HG02973 (cell line): ENCODE data around the gene HCK.
A peak's percentile ranks its signal among the peaks of the same experiment; 100 is the strongest.
"Not testable (repeated sequence)": the region's sequence is repeated elsewhere in the genome, so short reads cannot be mapped to it uniquely, and the experiment has no call there.

Experiments
- ATAC-seq: cut with Tn5 transposase; IDR thresholded peaks from one replicate; pipeline ENCODE4 v1.9.1; 2021; ENCODE audit warnings: moderate library complexity; ENCODE audit not compliant: unreplicated experiment

The HCK gene

DNA sequence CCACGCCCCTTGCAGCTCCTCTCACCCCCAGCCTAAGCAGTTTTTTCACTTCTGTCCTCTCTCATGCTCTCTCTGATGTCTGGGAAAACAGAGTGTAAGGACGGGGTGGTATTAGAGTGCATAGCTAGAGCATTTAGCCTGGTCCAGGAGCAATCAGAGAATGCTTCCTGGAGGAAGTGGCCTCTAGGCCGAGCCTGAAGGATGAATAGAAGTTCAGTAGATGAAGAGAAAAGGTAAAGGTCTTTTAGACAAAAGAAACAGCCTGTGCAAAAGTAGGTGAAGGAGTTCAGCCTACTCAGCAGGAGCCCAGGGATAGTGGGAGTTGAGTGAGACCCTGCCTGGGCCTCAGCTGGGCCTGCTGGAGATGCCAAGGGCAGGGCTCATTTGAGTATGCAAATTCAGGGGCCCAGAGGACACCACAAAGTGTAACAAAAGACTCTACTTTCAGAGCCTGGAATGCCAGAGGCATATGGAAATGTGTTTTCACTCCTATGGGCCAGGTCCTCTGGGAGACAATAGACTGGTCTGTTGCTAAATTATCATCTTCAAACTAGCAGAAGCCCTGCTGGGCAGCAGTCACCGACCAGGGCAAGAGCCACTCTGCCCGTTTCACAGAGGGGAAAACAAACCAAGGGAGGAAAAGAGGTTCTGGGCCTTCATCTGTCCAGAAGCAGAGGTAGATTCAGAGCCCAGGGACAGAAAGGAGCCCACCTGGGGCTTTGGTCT lies 37.8 kb downstream of the HCK start:
- no peak for ATAC-seq

DNA sequence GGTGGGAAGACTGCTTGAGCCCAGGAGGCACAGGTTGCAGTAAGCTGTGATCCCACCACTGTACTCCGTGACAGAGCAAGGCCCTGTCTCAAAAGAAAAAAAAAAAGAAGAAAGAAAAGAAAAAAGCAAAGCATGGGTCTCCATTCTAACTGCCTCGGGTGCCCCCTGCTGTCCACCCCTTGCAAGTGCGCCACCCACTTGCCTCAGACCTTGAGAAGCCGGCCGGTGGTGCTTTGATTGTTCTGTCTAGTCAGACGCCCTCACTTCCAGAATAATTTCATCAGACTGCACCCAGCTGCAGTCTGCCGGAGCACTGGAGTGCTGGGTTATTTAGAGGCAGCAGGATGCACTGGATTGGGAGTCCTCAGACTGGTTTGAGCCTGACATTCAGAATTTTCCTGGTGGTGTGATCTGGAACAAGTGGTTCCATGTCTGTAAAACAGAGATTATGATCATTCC lies 39.9 kb downstream of the HCK start:
- ATAC-seq = no peak

DNA sequence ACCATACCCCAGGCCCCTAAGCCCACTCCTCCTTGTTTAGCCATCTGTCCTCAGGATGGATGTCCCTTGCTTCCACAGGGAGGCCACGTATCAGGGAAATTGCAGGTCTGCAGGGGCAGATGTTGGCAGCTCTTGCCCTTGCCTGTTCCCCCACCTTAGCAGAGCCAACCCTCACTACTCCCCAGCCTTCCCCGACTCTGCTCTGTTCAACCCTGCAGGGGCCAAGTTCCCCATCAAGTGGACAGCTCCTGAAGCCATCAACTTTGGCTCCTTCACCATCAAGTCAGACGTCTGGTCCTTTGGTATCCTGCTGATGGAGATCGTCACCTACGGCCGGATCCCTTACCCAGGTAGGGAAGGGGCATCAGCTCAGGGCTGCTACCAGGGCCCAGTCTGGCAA lies 46.7 kb downstream of the HCK start:
- no peak for ATAC-seq

DNA sequence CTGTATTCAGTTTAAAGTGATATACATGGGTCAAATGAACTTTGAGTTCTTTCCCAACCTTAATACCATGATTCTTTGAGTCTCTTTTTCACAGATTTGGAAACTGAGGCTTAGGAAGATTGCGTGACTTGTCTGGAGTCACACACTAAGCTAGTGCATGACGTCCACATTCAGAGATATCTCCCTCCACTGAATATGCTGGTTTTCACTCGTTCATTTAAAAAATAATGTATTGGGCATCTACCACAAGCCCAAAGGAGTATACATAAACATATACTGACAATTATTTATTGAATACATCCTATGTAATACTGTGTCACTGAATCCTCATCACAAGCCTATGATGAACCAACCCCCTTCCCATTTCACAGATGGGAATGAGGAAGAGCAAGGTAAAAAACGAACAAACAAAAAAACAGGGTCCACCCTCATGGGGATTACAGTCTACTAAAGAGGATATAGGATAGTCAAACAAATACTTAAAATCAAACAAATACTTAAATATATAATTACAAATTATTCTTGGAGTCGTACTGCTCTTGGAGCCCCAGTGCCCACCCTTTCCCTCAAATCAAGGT lies 56.9 kb downstream of the HCK start:
- no peak for ATAC-seq

DNA sequence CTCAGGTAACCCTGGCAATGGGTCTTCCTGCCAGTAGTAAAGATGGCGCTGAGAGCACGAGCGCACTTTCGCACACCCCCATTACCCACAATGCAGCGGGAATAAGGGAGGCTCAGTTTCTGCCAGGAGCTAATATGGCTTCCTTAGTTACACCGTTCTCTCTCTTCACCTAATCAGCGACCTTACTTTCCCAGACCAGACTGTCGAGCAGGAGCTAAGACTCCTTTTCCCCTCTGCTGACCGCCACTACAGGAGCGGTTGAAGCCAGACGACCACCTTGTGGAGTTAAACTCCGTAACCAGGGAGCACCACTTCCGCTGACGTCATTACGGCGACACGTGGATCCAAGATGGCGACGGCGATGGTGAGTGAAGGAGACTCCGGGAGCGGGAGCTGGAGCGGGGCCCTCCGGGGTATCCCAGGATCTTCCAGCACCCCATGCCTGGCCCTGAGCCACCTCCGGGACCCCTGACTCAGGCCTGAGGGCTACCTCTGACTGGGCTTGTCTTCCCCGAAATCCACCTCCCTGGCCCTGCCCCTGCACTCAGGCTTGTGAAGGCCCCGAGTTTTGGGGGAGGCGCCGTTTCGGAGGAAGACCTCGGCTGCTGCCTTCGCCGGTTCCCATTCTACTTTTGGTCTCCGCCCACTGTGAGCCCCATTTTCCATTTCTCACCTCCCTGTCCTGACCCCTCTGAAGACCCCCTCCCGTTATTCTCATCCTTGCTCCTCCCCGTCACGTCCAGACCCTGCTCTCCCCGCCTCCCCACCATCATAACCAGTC lies 57.5 kb downstream of the HCK start, which contains the start of gene TM9SF4:
TSS of gene TM9SF4 (plus strand) at position 323 of the 781 bp plus-strand sequence. CDS start at position 350, 27 bp downstream.
- peak; percentile 73 for ATAC-seq

DNA sequence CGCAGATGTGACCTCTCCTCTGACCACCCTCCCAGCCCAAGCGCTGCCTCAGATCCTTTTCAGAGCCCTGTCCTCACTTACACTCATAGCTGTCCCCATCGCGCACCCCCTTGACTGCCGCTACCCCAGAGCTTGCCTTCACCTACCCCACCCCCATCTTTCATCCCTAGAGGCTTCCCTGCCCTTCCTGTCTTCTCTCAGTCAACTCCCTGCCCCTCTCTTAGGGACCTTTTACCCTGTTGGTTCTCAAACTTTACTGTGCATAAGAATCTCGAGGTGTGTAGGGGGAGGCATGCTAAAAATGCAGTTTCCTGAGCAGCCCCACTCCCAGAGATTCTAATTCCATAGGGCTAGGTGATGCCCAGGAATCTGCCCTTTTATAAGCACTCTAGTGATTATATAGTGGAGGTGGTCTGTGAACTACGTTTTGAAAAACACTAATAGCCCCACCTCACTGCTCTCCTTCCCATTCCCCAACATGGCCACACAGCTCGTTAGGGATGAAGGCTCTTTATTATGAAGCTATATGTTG lies 58.2 kb downstream of the HCK start:
- ATAC-seq = peak; percentile 14

DNA sequence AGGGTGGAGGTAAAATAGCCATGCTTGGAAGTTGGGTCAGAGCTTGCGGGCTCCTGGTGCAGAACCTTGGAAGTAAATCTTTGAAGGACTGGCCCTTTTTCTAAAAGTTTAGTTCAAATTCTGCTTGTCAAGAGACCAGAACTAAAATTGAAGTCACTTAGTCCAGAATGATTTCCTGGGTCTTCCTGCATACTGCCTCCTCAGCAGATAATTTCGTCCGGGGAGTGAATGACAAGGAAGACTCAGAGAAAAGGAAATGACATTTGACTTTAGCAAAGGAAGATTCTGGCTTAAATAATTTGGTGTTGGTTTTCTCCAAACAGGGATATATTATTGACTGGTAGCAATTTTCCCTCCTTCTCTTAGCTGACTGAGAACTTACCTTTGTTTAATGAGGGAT lies 58.7 kb downstream of the HCK start:
- ATAC-seq = no peak

DNA sequence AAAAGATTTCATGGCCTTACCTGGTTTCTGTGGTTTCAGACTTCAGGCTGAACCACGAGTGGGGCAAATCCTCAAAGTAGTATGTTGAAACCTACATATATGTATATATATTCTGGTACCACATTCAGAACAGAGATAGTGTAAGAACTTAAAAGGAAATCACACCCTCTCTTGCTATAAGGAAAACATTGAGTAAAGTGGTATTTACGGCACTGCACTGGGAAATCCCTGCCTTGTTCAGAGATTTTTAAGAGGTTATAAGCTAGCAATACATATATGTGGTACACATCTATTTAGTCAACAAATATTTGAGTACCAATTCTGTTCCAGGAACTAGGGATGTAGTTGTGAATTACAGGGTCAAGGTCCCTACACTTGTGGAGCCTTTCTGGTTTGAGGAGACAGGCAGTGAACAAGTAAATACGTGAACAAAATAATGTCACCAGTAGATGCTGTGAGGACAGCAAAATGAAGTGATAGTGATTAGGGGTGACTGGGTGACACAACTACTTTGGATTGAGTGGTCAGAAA lies 59.2 kb downstream of the HCK start:
- no peak for ATAC-seq

DNA sequence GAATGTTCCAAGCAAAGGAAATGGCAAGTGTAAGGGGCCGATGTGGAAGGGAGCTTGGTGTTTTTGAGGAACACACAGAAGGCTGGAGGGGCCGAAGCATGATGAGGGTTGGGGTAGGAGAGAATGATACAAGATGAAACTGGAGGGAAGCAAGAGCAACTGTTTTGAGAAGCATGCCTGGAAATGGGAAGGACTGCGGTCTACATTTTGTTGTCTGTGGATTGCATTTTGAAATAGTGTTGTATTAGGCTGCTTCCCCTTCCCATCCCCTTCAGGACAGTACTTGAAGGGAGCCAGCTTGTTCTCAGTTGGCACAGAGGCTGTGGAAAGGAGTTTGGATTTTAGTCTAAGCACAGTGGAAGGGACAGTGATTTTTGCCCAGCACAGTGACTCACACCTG lies 59.7 kb downstream of the HCK start:
- ATAC-seq = no peak

DNA sequence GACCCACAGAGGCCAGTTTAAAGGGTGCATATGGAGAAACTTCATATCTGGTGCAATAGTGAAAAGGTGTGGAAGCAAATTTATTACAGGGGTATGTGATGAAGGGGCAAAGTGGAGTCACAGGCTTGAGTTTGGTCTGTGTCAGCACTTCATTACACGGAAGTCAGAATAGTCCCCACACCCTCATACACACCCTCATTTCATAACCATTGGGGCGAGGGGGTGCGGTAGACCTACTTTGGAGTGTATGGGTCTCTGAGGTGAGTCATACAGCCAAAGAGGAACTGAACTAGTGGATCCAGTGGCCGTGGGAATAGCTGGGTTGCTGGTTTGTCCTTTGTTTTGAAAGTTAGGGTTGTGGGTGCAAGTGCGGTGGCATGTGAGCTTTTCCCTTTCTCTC lies 60.8 kb downstream of the HCK start:
- no peak for ATAC-seq

DNA sequence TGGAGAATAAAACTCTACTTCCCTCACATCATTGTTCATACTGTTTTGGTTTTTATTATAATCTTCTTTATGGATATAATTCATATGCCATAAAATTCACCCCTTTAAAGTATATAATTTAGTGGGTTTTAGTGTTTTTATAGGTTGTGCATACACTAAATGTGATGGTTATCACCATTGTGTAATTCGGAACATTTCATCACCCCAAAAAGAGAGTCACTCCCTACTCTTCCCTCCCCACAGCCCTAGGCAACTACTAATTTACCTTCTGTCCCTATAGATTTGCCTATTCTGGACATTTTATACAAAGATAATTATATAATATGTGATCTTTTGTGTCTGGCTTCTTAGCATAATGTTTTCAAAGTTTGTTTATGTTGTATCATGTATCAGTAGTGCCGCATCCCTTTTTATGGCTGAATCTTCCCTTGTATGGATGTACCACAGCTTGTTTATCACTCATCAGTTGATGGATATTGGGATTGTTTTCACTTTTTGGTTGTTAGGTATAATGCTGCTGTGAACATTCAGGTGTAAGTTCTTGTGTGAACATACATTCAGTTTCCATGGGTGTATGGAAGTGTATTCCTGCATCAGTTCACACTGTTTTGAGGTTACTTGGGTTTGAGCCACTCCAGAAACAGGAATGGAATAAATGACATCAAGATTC lies 61.7 kb downstream of the HCK start:
- ATAC-seq = no peak

DNA sequence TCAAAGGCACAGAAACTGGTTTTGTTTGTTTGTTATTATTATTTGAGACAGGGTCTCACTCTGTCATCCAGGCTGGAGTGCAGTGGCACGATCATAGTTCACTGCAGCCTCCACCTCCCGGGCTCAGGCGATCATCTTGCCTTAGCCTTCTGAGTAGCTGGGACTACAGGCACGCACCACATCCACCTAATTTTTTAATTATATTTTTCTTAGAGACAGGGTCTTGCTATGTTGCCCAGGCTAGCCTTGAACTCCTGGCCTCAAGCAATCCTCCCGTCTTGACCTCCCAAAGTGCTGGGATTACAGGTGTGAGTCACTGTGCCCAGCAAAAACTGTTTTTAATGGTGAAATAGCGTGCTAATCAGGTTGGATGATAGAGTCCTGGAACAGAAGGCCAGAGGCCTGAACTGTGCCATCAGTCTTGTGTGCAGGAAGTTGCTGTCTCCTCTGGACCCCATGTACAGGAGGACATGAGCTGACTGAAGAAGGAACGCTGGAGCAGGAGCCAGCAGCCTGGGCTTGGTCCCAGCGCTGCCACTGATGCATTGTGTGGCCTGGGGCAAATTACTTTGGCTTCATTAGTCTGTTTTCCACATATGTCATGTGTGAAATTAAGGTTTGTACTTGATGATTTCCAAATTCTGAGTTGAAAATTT lies 62.4 kb downstream of the HCK start:
- ATAC-seq = no peak

DNA sequence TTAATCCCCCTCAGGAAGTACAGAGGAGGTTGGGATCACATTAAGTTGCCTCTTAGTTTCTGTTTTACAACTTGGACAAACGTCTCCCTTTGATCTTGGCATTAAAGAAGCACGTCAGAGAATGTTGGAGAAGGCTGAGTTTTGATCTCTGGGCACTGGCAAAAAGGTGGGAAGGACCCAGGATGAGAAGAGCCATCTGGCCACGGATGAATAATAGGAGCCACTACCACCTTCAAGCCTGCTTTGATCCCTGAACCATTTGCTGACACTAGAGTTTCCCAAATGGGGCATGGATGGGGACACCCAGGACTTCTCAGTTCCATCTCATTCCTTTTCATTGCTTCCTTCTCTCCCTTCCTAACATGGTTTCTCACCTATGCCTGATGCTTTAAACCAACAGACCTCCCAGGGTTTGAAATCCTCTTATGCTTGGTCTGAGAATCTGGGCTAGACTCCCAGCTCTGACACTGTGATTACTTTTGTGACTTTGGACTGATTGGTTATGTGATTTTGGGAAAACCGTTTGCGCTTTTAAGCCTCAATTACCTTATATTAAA lies 63.2 kb downstream of the HCK start:
- no peak for ATAC-seq

DNA sequence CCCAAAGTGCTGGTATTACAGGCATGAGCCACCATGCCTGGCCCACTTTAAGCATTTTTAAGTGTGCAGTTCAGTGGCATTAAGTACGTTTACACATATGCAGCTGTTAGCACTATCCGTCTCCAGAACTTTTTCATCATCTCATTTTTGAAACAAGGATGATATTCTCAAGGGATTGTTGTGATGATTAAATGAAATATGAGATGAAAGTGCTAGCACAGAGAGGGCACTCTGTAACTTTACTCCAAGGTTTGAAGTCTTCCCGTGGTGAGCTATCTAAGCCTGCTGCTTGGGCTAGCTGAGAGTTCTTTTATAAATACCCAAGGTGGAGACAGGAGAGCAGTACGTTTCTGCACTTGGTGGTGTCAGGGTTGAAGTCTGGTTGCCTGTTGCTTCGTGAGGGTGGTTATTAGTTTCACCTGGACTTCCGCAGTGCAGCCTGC lies 64.1 kb downstream of the HCK start:
- no peak for ATAC-seq

DNA sequence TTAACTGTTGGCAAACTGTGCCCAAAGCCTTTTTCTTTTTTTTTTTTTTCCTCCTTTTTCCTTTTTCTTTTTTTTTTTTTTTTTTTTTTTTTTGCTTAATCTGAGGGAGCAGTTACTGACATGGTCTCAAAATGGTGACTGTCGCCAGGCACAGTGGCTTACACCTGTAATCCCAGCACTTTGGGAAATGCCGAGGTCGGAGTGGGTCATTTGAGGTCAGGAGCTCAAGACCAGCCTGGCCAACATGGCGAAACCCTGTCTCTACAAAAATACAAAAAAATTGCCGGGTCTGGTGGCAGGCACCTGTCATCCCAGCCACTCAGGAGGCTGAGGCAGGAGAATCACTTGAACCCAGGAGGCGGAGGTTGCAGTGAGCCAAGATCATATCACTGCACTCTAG lies 64.8 kb downstream of the HCK start:
- not testable (repeated sequence) for ATAC-seq

DNA sequence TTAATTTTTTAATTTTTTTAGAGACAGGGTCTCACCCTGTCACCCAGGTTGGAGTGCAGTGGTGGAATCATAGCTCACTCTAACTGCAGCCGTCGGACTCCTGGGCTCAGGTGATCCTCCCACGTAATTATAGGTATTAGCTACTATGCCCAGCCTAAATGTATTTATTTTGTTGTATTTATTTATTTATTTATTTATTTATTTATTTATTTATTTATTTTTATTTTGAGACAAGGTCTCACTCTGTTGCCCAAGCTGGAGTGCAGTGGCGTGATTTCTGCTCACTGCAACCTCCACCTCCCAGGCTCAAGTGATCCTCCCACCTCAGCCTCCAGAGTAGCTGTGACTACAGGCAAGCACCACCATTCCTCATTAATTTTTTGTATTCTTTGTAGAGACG lies 66.4 kb downstream of the HCK start:
- ATAC-seq = not testable (repeated sequence)

DNA sequence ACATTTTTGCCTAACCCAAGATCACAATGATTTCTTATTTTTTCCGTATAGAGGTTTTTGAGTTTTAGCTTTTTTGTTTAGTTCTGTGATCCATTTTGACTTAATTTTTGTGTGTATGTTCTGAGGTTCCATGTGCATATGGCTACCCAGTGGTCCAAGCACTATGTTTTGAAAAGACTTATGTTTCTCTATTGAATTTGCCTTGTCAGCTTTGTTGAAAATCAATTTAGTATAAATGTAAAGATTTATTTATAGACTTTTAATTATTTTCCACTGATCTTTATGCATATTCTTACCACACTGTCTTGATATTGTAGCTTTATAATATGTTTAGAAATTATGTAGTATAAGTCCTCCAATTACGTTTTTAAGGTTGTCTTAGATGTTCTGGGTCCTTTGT lies 67.7 kb downstream of the HCK start:
- ATAC-seq = no peak

DNA sequence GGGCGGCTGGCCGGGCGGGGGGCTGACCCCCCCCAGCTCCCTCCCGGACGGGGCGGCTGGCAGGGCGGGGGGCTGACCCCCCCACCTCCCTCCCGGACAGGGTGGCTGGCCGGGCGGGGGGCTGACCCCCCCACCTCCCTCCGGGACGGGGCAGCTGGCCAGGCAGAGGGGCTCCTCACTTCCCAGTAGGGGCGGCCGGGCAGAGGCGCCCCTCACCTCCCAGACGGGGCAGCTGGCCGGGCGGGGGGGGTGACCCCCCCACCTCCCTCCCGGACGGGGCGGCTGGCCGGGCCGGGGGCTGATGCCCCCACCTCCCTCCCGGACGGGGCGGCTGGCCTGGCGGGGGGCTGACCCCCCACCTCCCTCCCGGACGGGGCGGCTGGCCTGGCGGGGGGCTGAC lies 69.9 kb downstream of the HCK start:
- not testable (repeated sequence) for ATAC-seq

DNA sequence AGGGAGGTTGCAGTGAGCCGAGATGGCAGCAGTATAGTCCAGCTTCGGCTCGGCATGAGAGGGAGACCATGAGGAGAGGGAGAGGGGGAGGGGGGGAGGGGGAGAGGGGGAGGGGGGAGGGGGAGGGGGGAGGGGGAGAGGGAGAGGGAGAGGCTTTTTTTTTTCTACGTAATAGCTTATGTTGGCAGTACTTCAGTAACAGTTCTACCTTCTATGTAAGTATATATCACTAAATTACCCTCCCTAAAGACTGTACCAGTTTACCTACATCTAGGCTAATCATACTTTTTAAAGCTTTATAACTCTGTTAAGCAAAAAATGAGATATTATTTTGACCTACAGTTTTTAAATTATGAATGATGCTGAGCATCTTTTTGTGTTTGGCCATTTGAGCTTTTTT lies 71.0 kb downstream of the HCK start:
- no peak for ATAC-seq

DNA sequence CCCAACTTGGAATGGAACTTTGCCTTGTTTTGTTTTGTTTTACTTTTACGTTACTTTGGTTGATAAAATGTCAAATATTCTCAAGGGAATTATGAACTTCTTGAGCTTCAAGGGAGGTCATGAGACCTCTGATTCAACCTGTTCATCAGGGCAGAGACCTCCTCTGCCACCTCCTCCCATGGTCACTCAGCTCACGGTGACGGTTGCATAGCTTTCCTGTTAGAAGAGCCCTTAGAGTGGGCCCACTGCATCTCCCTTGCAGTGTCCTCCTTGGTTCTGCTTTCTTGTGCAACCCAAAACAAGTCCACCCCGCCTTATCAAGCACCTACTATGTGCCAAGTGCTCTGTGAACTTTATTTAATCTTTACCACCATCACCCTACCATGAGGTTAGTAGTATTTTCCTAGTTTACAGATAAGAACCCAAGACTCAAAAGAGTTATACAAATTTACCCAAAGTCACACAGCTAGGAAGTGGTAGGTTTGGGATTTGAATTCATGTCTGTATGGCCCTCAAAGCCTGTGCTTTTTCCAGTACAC lies 72.9 kb downstream of the HCK start:
- ATAC-seq = no peak
